Sigmoid colon (tissue), 7 donors: ENCODE data around the gene C1QA. TPM values are rescaled to one million over a fixed set of nuclear protein-coding genes. Genes with fewer than 3 reads are reported as not detected.

Experiments
- DNase-seq: peaks from one replicate; pipeline ENCODE4 v3.0.0-alpha.2; 2019
- H3K27ac ChIP-seq, 4 donors: fragments of 200-600 bp; sonication (generic); one replicate each; pipeline ENCODE4 v1.5.1; 2016 to 2019; ENCODE audit warnings: mild to moderate bottlenecking in 1 of 4
- H3K27me3 ChIP-seq, 3 donors: fragments of 200-600 bp; sonication (generic); one replicate each; pipeline ENCODE4 v1.5.1; 2019; ENCODE audit warnings: mild to moderate bottlenecking in 1 of 3
- H3K36me3 ChIP-seq, 4 donors: fragments of 200-600 bp; sonication (generic); one replicate each; pipeline ENCODE4 v1.5.1; 2016 to 2019
- H3K4me1 ChIP-seq, 4 donors: fragments of 200-600 bp; sonication (generic); one replicate each; pipeline ENCODE4 v1.5.1; 2017 to 2019
- H3K4me3 ChIP-seq, 4 donors: fragments of 200-600 bp; sonication (generic); one replicate each; pipeline ENCODE4 v1.5.1; 2017 to 2019; ENCODE audit warnings: mild to moderate bottlenecking in 2 of 4, moderate library complexity in 1 of 4
- H3K9me3 ChIP-seq, 4 donors: fragments of 200-600 bp in 3 of 4; sonication (generic) in 3 of 4; one replicate each; pipeline versions ENCODE4 v1.5.1 to v1.6.1; 2013 to 2019
- EP300 ChIP-seq, 4 donors: sonication (generic); formaldehyde crosslinking; IDR thresholded peaks; one replicate each; pipeline ENCODE4 v1.6.1; 2017; ENCODE audit warnings: antibody characterized with exemption in 4 of 4
- POLR2A ChIP-seq, 2 donors: fragments of 450-650 bp; IDR thresholded peaks; one replicate each; pipeline ENCODE4 v1.6.1; 2016; ENCODE audit warnings: antibody characterized with exemption in 2 of 2, mild to moderate bottlenecking in 2 of 2, moderate library complexity in 2 of 2
- POLR2AphosphoS5 ChIP-seq, 4 donors: sonication (generic); formaldehyde crosslinking; IDR thresholded peaks; one replicate each; pipeline ENCODE4 v1.6.1; 2017; ENCODE audit warnings: antibody characterized with exemption in 4 of 4
- WGBS, 2 donors: extraction: QIAGEN DNeasy Blood & Tissue Kit; methylation state at CpG; one replicate each; pipeline ENCODE4 v1.1.7; 2013; 5-methylcytosine and 5-hydroxymethylcytosine counted together
- intact Hi-C: fragments of 100-400 bp; cut with DNase I; formaldehyde crosslinking; loops from one replicate; pipeline ENCODE4 v1.15.1; 2023
- polyA plus RNA-seq, 3 donors: library from polyadenylated mRNA; stranded (reverse); fragments of 200-250 nt; gene quantifications; one replicate each; pipeline ENCODE4 v1.2.3, GENCODE V29; 2013
- total RNA-seq, 4 donors: library from RNA; depleted of rRNA; stranded (reverse); fragments of >200 nt; gene quantifications; one replicate each; pipeline ENCODE4 v1.1.0, GENCODE V29; 2016
- TF ChIP-seq, protein P1 (sequence below), 4 experiments: fragments of 450-650 bp in 3 of 4; fragments of 200-600 bp in 1 of 4; IDR thresholded peaks; one replicate each; pipeline ENCODE4 v1.5.1; 2016 to 2019; ENCODE audit warnings: antibody characterized with exemption in 4 of 4, mild to moderate bottlenecking in 3 of 4, moderate library complexity in 2 of 4
- donor health status: healthy with polysubstance abuse.
- donor health status: Bipolar disorder and iron deficiency.
- donor health status: healthy.

Gene C1QA
- total and polyA plus RNA-seq, 7 donors, result 80.3 to 523 (median 226) TPM

DNA sequence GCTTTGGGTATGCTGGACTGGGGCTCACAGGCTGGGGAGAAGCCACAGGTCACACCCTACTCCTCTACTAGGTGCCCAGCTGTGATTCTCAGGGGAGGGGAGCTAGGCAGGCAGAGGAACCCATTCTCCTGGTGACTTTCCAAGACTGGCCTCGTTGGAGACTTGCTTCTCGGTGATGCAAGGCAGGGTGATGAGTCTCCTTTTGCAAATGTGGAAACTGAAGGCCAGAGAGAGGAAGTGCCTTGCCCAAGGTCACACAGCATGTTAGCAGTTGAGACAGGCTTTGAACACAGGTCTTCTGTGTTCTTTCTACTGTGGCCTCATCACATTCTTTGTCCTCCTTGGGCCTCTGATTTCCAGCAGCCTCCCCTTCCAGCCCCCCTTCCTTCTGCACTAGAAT lies 20.5 kb upstream of the C1QA start:
- Histone ChIP-seq H3K9me3 (no peaks in the 10 kb centered on the region), H3K27ac (no peak overlapping the region), H3K27me3 (peaks cover 4 to 97% (median 44%) of the 10 kb centered on the region in 3 donors), H3K4me1 (no peaks in the 10 kb centered on the region), H3K36me3 (no peaks in the 10 kb centered on the region), H3K4me3 (no peak overlapping the region)
- intact Hi-C loops, result no loop called here
- TF ChIP-seq EP300 (IDR thresholded peaks at IDR 0.05) (no peak), POLR2AphosphoS5 (IDR thresholded peaks at IDR 0.05) (no peak), POLR2A (IDR thresholded peaks at IDR 0.05) (no peak)
- TF ChIP-seq, protein P1, sequence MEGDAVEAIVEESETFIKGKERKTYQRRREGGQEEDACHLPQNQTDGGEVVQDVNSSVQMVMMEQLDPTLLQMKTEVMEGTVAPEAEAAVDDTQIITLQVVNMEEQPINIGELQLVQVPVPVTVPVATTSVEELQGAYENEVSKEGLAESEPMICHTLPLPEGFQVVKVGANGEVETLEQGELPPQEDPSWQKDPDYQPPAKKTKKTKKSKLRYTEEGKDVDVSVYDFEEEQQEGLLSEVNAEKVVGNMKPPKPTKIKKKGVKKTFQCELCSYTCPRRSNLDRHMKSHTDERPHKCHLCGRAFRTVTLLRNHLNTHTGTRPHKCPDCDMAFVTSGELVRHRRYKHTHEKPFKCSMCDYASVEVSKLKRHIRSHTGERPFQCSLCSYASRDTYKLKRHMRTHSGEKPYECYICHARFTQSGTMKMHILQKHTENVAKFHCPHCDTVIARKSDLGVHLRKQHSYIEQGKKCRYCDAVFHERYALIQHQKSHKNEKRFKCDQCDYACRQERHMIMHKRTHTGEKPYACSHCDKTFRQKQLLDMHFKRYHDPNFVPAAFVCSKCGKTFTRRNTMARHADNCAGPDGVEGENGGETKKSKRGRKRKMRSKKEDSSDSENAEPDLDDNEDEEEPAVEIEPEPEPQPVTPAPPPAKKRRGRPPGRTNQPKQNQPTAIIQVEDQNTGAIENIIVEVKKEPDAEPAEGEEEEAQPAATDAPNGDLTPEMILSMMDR (IDR thresholded peaks at IDR 0.05), result no peak
- DNase-seq, result no peak
- 66 to 71% methylated on average over 2 of the region's 2 CpGs for WGBS, 2 donors

GRCh38 chr1:22616571-22616970 lies 19.9 kb upstream of the C1QA start:
- Histone ChIP-seq H3K9me3 (no peaks in the 10 kb centered on the region), H3K27ac (no peak overlapping the region), H3K27me3 (peaks cover 4 to 94% (median 44%) of the 10 kb centered on the region in 3 donors), H3K36me3 (no peaks in the 10 kb centered on the region), H3K4me3 (no peak overlapping the region), H3K4me1 (no peaks in the 10 kb centered on the region)
- no peak for DNase-seq
- no peak for TF ChIP-seq POLR2A (IDR thresholded peaks at IDR 0.05)
- TF ChIP-seq EP300 (IDR thresholded peaks at IDR 0.05), result no peak
- TF ChIP-seq POLR2AphosphoS5 (IDR thresholded peaks at IDR 0.05), result no peak
- TF ChIP-seq, protein P1 (IDR thresholded peaks at IDR 0.05), result no peak
- 45 to 53% methylated on average over 11 of the region's 11 CpGs for WGBS, 2 donors
- intact Hi-C loops, result no loop called here

- no peaks in the 10 kb centered on the region for H3K9me3 ChIP-seq
- no peak overlapping the region for H3K27ac ChIP-seq
- DNase-seq, result no peak
- intact Hi-C loops, result no loop called here
- H3K27me3 ChIP-seq, result peaks cover 0 to 87% (median 45%) of the 10 kb centered on the region in 3 donors
- WGBS, 2 donors, result 29 to 38% methylated on average over 16 of the region's 16 CpGs
- H3K36me3 ChIP-seq, result no peaks in the 10 kb centered on the region
- no peaks in the 10 kb centered on the region for H3K4me1 ChIP-seq
- TF ChIP-seq POLR2A (IDR thresholded peaks at IDR 0.05) (no peak), POLR2AphosphoS5 (IDR thresholded peaks at IDR 0.05) (no peak), EP300 (IDR thresholded peaks at IDR 0.05) (no peak)
- TF ChIP-seq, protein P1 (IDR thresholded peaks at IDR 0.05), result no peak
- H3K4me3 ChIP-seq, result no peak overlapping the region
These were observed 18.4 kb upstream of the C1QA start for GRCh38 chr1:22618056-22618455.

DNA sequence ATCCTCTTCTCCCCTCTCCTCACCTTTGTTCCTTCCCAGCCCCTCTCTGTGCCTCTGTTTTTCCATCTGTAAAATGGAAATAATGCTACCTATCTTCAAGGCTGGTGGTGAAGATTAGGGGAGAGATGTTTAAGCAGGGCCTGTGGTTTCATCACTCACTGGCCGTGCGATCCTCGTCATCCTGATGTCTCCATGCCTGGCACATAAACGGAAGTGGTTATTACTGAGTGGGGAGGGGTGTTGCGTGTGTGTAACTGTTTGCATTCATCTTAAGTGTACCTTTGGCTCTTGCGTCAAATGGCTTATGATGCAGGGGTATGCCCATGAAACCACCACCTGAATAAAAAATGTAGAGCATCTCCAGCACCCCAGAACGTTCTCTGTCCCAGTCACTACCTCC lies 17.2 kb upstream of the C1QA start:
- no peak overlapping the region for H3K4me3 ChIP-seq
- H3K9me3 ChIP-seq, result no peaks in the 10 kb centered on the region
- no peaks in the 10 kb centered on the region for H3K36me3 ChIP-seq
- H3K27ac ChIP-seq, result no peak overlapping the region
- DNase-seq, result no peak
- intact Hi-C loops, result no loop called here
- peaks cover 0 to 86% (median 45%) of the 10 kb centered on the region in 3 donors for H3K27me3 ChIP-seq
- H3K4me1 ChIP-seq, result no peaks in the 10 kb centered on the region
- no peak for TF ChIP-seq POLR2A (IDR thresholded peaks at IDR 0.05)
- TF ChIP-seq EP300 (IDR thresholded peaks at IDR 0.05), result no peak
- 59 to 69% methylated on average over 7 of the region's 7 CpGs for WGBS, 2 donors

DNA sequence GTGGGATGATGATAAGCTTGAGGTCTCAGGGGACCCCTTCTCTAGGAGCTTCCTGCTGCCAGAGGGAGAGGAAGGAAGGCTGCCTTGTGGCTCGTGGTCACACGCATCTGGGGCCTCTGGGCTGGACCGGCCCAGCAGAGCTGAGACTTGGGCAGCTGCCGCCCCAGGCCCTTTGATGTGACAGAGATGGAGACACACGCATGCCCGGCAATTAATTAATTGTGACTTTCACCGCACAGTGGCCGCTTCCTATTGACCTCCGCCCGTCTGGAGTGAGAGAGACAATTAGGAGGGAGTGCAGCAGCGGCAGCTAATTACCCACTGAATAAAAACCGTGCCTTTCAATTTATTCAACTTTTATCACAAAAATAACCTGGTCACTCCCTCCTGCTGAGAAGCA lies 16.6 kb upstream of the C1QA start:
- no peaks in the 10 kb centered on the region for H3K4me1 ChIP-seq
- DNase-seq, result no peak
- no peaks in the 10 kb centered on the region for H3K9me3 ChIP-seq
- H3K27ac ChIP-seq, result no peak overlapping the region
- WGBS, 2 donors, result 60 to 61% methylated on average over 12 of the region's 12 CpGs
- H3K36me3 ChIP-seq, result no peaks in the 10 kb centered on the region
- H3K27me3 ChIP-seq, result peaks cover 0 to 86% (median 50%) of the 10 kb centered on the region in 3 donors
- H3K4me3 ChIP-seq, result no peak overlapping the region
- TF ChIP-seq POLR2AphosphoS5 (IDR thresholded peaks at IDR 0.05), result no peak
- TF ChIP-seq, protein P1 (IDR thresholded peaks at IDR 0.05), result no peak
- TF ChIP-seq POLR2A (IDR thresholded peaks at IDR 0.05), result no peak
- no peak for TF ChIP-seq EP300 (IDR thresholded peaks at IDR 0.05)
- intact Hi-C loops, result no loop called here
